Measurements from ENCODE around the gene UNC93A. TPM values are rescaled to one million over a fixed set of nuclear protein-coding genes. Genes with fewer than 3 reads are reported as not detected.

Gene UNC93A
- total and polyA plus RNA-seq, 2 donors (not counting 3 experiments of a cell fraction or from before 2014, with no cell fraction given): not detected

GRCh38 chr6:167330750-167331149 is 39.6 kb downstream of the UNC93A start:
- no peak for TF ChIP-seq MAX (IDR thresholded peaks at IDR 0.05; ENCODE audit: insufficient read depth, insufficient read length)
- no peaks in the 10 kb centered on the region for H3K4me1 ChIP-seq (ENCODE audit: control insufficient read depth, extremely low read depth, insufficient read depth, low read length)
- H3K9ac ChIP-seq (replicated peaks; ENCODE audit: extremely low read depth, insufficient read depth, low read length): no peak overlapping the region
- H3K9me1 ChIP-seq (replicated peaks; ENCODE audit: control insufficient read depth, extremely low read depth, insufficient read depth, low read length): no peaks in the 10 kb centered on the region
- no peak overlapping the region for H3K4me2 ChIP-seq (ENCODE audit: insufficient read depth, low read length)
- H3K36me3 ChIP-seq (ENCODE audit: control insufficient read depth in 2 of 2, extremely low read depth in 1 of 2, insufficient read depth in 2 of 2, low read length in 2 of 2): no peaks in the 10 kb centered on the region
- no peaks in the 10 kb centered on the region for H3K27me3 ChIP-seq (ENCODE audit: control insufficient read depth in 2 of 2, insufficient read depth in 2 of 2, low read length in 2 of 2)
- H2AFZ ChIP-seq (ENCODE audit: low read depth, low read length): no peak overlapping the region
- H3K79me2 ChIP-seq (ENCODE audit: control insufficient read depth, insufficient read depth, low read length): no peaks in the 10 kb centered on the region
- DNase-seq (ENCODE audit: low read depth, low spot score): no peak
- CTCF ChIA-PET: no interaction called here
- no peak overlapping the region for H3K4me3 ChIP-seq (replicated peaks in 1 of 3; ENCODE audit: insufficient read depth in 1 of 3, low read depth in 1 of 3, low read length in 3 of 3)
- H4K20me1 ChIP-seq (replicated peaks; ENCODE audit: control insufficient read depth, extremely low read depth, insufficient read depth, low read length): no peaks in the 10 kb centered on the region
- FAIRE-seq: no peak
- intact Hi-C loops (cut with micrococcal nuclease) (no loop called here), dilution Hi-C loops (cut with MboI; ENCODE audit: extremely low pct_ligation_motif_present, low sequenced_read_pairs) (no loop called here)
- no TSS peak for BruUV-seq (replicated peaks)
- H3K27ac ChIP-seq (ENCODE audit: insufficient read depth, low read depth, low read length): no peak overlapping the region
- no peaks in the 10 kb centered on the region for H3K9me3 ChIP-seq (replicated peaks; ENCODE audit: control insufficient read depth, insufficient read depth, low read length)
- POLR2A ChIA-PET: no interaction called here

GRCh38 chr6:167331565-167331964 is 40.5 kb downstream of the UNC93A start:
- H3K9me3 ChIP-seq (replicated peaks; ENCODE audit: control insufficient read depth, insufficient read depth, low read length): no peaks in the 10 kb centered on the region
- H3K9ac ChIP-seq (replicated peaks; ENCODE audit: extremely low read depth, insufficient read depth, low read length): no peak overlapping the region
- H3K27ac ChIP-seq (ENCODE audit: insufficient read depth, low read depth, low read length): no peak overlapping the region
- H3K36me3 ChIP-seq (ENCODE audit: control insufficient read depth in 2 of 2, extremely low read depth in 1 of 2, insufficient read depth in 2 of 2, low read length in 2 of 2): no peaks in the 10 kb centered on the region
- no peaks in the 10 kb centered on the region for H3K27me3 ChIP-seq (ENCODE audit: control insufficient read depth in 2 of 2, insufficient read depth in 2 of 2, low read length in 2 of 2)
- dilution Hi-C loops (cut with MboI; ENCODE audit: extremely low pct_ligation_motif_present, low sequenced_read_pairs): no loop called here
- no peak overlapping the region for H2AFZ ChIP-seq (ENCODE audit: low read depth, low read length)
- intact Hi-C loops (cut with micrococcal nuclease): no loop called here
- H3K4me1 ChIP-seq (ENCODE audit: control insufficient read depth, extremely low read depth, insufficient read depth, low read length): no peaks in the 10 kb centered on the region
- CTCF ChIA-PET: no interaction called here
- no TSS peak for BruUV-seq (replicated peaks)
- no peak overlapping the region for H3K4me2 ChIP-seq (ENCODE audit: insufficient read depth, low read length)
- POLR2A ChIA-PET: no interaction called here
- FAIRE-seq: no peak
- TF ChIP-seq JUN (IDR thresholded peaks at IDR 0.05; ENCODE audit: borderline replicate concordance, insufficient read depth, insufficient read length, low read depth) (no peak), FOS (IDR thresholded peaks at IDR 0.05; ENCODE audit: borderline replicate concordance, insufficient read depth, low read length) (no peak), MYC (IDR thresholded peaks at IDR 0.05; ENCODE audit: low read depth, low read length) (no peak), POLR2A (IDR thresholded peaks at IDR 0.05; ENCODE audit: low read depth, low read length) (no peak)
- no peaks in the 10 kb centered on the region for H4K20me1 ChIP-seq (replicated peaks; ENCODE audit: control insufficient read depth, extremely low read depth, insufficient read depth, low read length)
- H3K9me1 ChIP-seq (replicated peaks; ENCODE audit: control insufficient read depth, extremely low read depth, insufficient read depth, low read length): no peaks in the 10 kb centered on the region
- H3K79me2 ChIP-seq (ENCODE audit: control insufficient read depth, insufficient read depth, low read length): no peaks in the 10 kb centered on the region
- no peak for DNase-seq (ENCODE audit: low read depth, low spot score)
- no peak overlapping the region for H3K4me3 ChIP-seq (replicated peaks in 1 of 3; ENCODE audit: insufficient read depth in 1 of 3, low read depth in 1 of 3, low read length in 3 of 3)
